K562 (cell line): Measurements from ENCODE around the gene CBX8. TPM values are rescaled to one million over a fixed set of nuclear protein-coding genes. Genes with fewer than 3 reads are reported as not detected.

ENCODE experiments used
- BRD4 ChIP-seq: fragments of 200-600 bp; sonication (generic); IDR thresholded peaks from 2 replicates; pipeline ENCODE4 v1.6.1; 2017; ENCODE audit warnings: inconsistent platforms
- C11orf30 ChIP-seq: fragments of 450-650 bp; IDR thresholded peaks from 2 replicates; pipeline ENCODE4 v1.6.1; 2016; ENCODE audit warnings: low read depth, mild to moderate bottlenecking
- CTBP1 ChIP-seq: fragments of 450-650 bp; IDR thresholded peaks from 2 replicates; pipeline ENCODE4 v1.6.1; 2016; ENCODE audit warnings: borderline replicate concordance
- CXXC5 ChIP-seq: fragments of 250-450 bp; sonication (Bioruptor Pico); IDR thresholded peaks from 2 replicates; pipeline ENCODE4 v1.8.0; 2022; ENCODE audit warnings: inconsistent platforms, mild to moderate bottlenecking, moderate library complexity
- FOXP1 ChIP-seq: sonication (generic); formaldehyde crosslinking; IDR thresholded peaks from 2 replicates; pipeline ENCODE4 v1.8.0; 2022; ENCODE audit warnings: mild to moderate bottlenecking, missing genetic modification reagents
- KLF6 ChIP-seq: fragments of 250-450 bp; sonication (Bioruptor Pico); IDR thresholded peaks from 2 replicates; pipeline ENCODE4 v1.4.0; 2020; ENCODE audit warnings: mild to moderate bottlenecking, moderate library complexity, borderline replicate concordance
- MYNN ChIP-seq, 2 experiments: sonication (generic); formaldehyde crosslinking in 1 of 2; IDR thresholded peaks; 2 replicates each; pipeline versions ENCODE4 v1.5.0 to v1.6.1; 2016 to 2020; ENCODE audit warnings: antibody characterized with exemption in 1 of 2, missing genetic modification reagents in 1 of 2
- SRSF9 ChIP-seq: fragments of 200-400 bp; formaldehyde crosslinking; IDR thresholded peaks from 2 replicates; pipeline ENCODE4 v1.6.1; 2017; ENCODE audit warnings: low read depth, low read length, borderline replicate concordance
- YY1 ChIP-seq, 3 experiments: IDR thresholded peaks; 2 replicates each; pipeline ENCODE4 v1.6.1; 2011; ENCODE audit warnings: low read length in 2 of 3, mild to moderate bottlenecking in 2 of 3, moderate library complexity in 2 of 3, borderline replicate concordance in 1 of 3, control low read depth in 1 of 3, low read depth in 1 of 3; ENCODE audit not compliant: insufficient read depth in 3 of 3, insufficient replicate concordance in 2 of 3, control insufficient read depth in 1 of 3, insufficient read length in 1 of 3; ENCODE audit errors: extremely low read depth in 1 of 3
- ZBTB40 ChIP-seq, 2 experiments: fragments of 450-650 bp in 1 of 2; sonication (generic) in 1 of 2; formaldehyde crosslinking in 1 of 2; IDR thresholded peaks; 2 replicates each; pipeline versions ENCODE4 v1.7.1 to v1.9.0; 2016 to 2022; ENCODE audit warnings: inconsistent platforms in 1 of 2, mild to moderate bottlenecking in 1 of 2, missing genetic modification reagents in 1 of 2
- ZNF12 ChIP-seq: sonication (generic); formaldehyde crosslinking; IDR thresholded peaks from 2 replicates; pipeline ENCODE4 v1.4.0; 2020; ENCODE audit warnings: mild to moderate bottlenecking, missing genetic modification reagents
- ZNF431 ChIP-seq: sonication (generic); formaldehyde crosslinking; IDR thresholded peaks from 2 replicates; pipeline ENCODE4 v1.8.0; 2022; ENCODE audit warnings: mild to moderate bottlenecking, missing genetic modification reagents
- ZNF76 ChIP-seq: fragments of 250-450 bp; sonication (Bioruptor Pico); IDR thresholded peaks from 2 replicates; pipeline ENCODE4 v1.4.0; 2020; ENCODE audit warnings: mild to moderate bottlenecking, moderate library complexity, borderline replicate concordance
- polyA plus RNA-seq, 8 experiments: library from polyadenylated mRNA; depleted of rRNA in 4 of 8; stranded (reverse) in 5 of 8; unstranded in 3 of 8; fragments of >200 nt; fragmentation: Nextera tagmentation in 2 of 8; fragmentation: Illumina TruSeq in 1 of 8; extraction: Ambion mirVana in 2 of 8; extraction: Trizol in 1 of 8; gene quantifications; 2 replicates each; pipeline versions ENCODE4 v1.2.1 to v1.2.3, GENCODE V29; 2011 to 2014; ENCODE audit warnings: inconsistent platforms in 1 of 8, missing spikeins in 1 of 8
- total RNA-seq, 7 experiments: library from RNA; depleted of rRNA in 6 of 7; stranded (reverse); fragments of >200 nt in 6 of 7; fragmentation: Illumina TruSeq in 2 of 7; extraction: Trizol in 2 of 7; gene quantifications; 2 replicates each; pipeline versions ENCODE4 v1.2.1 to v1.2.3, GENCODE V29; 2011 to 2021; ENCODE audit warnings: low replicate concordance in 1 of 7
- TF ChIP-seq, protein P1 (sequence below): sonication (generic); formaldehyde crosslinking; IDR thresholded peaks from 2 replicates; pipeline ENCODE4 v1.8.0; 2023; ENCODE audit warnings: mild to moderate bottlenecking, missing genetic modification reagents

CBX8 gene
- total and polyA plus RNA-seq, 9 of the 15 experiments (the other 6 are each of a cell fraction or from before 2014, with no cell fraction given), result 0.08 to 11.9 (median 2.6) TPM

DNA sequence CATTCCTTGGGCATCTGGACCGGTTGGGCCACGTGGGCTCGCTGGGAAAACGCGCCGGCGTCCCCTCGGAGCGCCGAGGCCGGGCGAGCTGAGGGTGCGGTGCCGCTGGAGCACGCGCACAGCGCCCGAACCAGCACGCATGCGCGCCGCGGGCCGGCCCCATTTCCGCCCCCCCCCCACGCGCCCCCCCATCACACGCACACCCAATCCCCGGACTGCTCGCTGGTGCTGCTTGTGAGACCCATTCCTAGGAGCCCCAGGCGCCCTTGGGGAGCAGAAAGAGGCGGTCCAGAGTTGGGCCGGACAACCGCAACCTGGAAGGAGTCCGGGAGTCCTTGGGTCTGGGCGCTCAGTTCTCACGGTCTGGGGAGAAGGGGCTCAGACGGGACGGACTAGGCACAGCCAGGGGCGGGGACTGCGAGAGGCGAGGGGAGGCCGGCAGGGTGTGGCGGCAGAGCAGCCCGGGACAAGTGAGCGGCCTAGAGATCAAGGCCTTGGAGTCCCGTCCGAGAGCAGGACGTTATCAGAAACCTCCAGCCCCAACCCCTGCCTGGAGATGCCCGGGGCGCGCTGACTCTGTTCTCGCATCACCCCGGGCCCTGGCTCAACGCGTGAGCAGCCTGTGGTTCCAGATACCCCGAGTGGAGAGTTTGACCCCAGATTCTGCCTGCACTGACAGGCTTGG lies 6.0 kb upstream of the CBX8 start (continued):
- peak; percentile 69; the same call in 1 of the 2 replicates for TF ChIP-seq MYNN (IDR thresholded peaks at IDR 0.05)
- TF ChIP-seq MYNN (CRISPR knock-in tag; IDR thresholded peaks at IDR 0.05), result no peak
- TF ChIP-seq ZBTB40 (IDR thresholded peaks at IDR 0.05), result no peak
- no peak for TF ChIP-seq ZBTB40 (CRISPR knock-in tag; IDR thresholded peaks at IDR 0.05)
- peak; percentile 90; the same call in 1 of the 2 replicates for TF ChIP-seq ZNF12
- TF ChIP-seq FOXP1 (CRISPR knock-in tag), result peak; percentile 96
- no peak for TF ChIP-seq C11orf30
- TF ChIP-seq CXXC5 (CRISPR knock-in tag), result peak; percentile 87
- peak in 1 of 3 experiments; percentile 2 for TF ChIP-seq YY1 (IDR thresholded peaks at IDR 0.05; ENCODE audit: borderline replicate concordance in 1 of 3, control insufficient read depth in 1 of 3, extremely low read depth in 1 of 3, insufficient read depth in 3 of 3, insufficient read length in 1 of 3, insufficient replicate concordance in 2 of 3, low read depth in 1 of 3, low read length in 2 of 3)
- TF ChIP-seq, protein P1, sequence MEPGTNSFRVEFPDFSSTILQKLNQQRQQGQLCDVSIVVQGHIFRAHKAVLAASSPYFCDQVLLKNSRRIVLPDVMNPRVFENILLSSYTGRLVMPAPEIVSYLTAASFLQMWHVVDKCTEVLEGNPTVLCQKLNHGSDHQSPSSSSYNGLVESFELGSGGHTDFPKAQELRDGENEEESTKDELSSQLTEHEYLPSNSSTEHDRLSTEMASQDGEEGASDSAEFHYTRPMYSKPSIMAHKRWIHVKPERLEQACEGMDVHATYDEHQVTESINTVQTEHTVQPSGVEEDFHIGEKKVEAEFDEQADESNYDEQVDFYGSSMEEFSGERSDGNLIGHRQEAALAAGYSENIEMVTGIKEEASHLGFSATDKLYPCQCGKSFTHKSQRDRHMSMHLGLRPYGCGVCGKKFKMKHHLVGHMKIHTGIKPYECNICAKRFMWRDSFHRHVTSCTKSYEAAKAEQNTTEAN (CRISPR knock-in tag), result no peak
- peak; percentile 11; the same call in 1 of the 2 replicates for TF ChIP-seq ZNF76 (CRISPR knock-in tag)
- TF ChIP-seq KLF6 (CRISPR knock-in tag), result peak; percentile 66; the same call in 1 of the 2 replicates
- TF ChIP-seq CTBP1, result peak; percentile 92
- TF ChIP-seq BRD4, result no peak; the same call in 1 of the 2 replicates
- TF ChIP-seq SRSF9, result no peak
- peak; percentile 88 for TF ChIP-seq ZNF431
